Left ventricle myocardium inferior (tissue), 1 donor: ENCODE measurements around the gene ATOH1. TPM values are rescaled to one million over a fixed set of nuclear protein-coding genes. Genes with fewer than 3 reads are reported as not detected.

Experiments used
- DNase-seq: peaks from one replicate; pipeline ENCODE4 v3.0.0-alpha.2; 2020
- H3K27ac ChIP-seq: fragments of 200-600 bp; replicated peaks from 2 replicates; pipeline ENCODE4 v1.8.0; 2021
- H3K27me3 ChIP-seq: fragments of 200-600 bp; 2 replicates; pipeline ENCODE4 v1.8.0; 2021; ENCODE audit warnings: low read depth
- H3K36me3 ChIP-seq: fragments of 200-600 bp; 2 replicates; pipeline ENCODE4 v1.8.0; 2021
- H3K4me1 ChIP-seq: fragments of 200-600 bp; 2 replicates; pipeline ENCODE4 v1.8.0; 2021
- H3K4me3 ChIP-seq: fragments of 200-600 bp; 2 replicates; pipeline ENCODE4 v1.8.0; 2021; ENCODE audit warnings: mild to moderate bottlenecking, moderate library complexity
- H3K9me3 ChIP-seq: fragments of 200-600 bp; replicated peaks from 2 replicates; pipeline ENCODE4 v1.8.0; 2021
- CTCF ChIP-seq: fragments of 200-600 bp; IDR thresholded peaks from 2 replicates; pipeline ENCODE4 v1.8.0; 2021; ENCODE audit warnings: antibody characterized with exemption, mild to moderate bottlenecking, borderline replicate concordance
- intact Hi-C: fragments of 100-400 bp; cut with micrococcal nuclease; formaldehyde crosslinking; loops from one replicate; pipeline ENCODE4 v1.11.0; 2022
- total RNA-seq: library from RNA; stranded (reverse); fragmentation: NEBNext Ultra II Directional; extraction: Animal tissue kit (Norgen Biotek cat#: 25700); gene quantifications from one replicate; pipeline ENCODE4 v1.2.1, GENCODE V29; 2021
- donor health status: DM: no; HTN: yes; CAD: no; lungs with severe emphysema.

ATOH1 gene
- total RNA-seq, 1 donor from 2014 or later, result not detected

GRCh38 chr4:93839704-93840103 is 11.2 kb downstream of the ATOH1 start:
- Histone ChIP-seq H3K36me3 (no peaks in the 10 kb centered on the region), H3K4me3 (no peak overlapping the region), H3K4me1 (peaks cover 9% of the 10 kb centered on the region), H3K27me3 (peaks cover 19% of the 10 kb centered on the region), H3K9me3 (no peaks in the 10 kb centered on the region), H3K27ac (no peak overlapping the region)
- intact Hi-C loops, result no loop called here
- DNase-seq, result no peak
- TF ChIP-seq CTCF, result no peak

- Histone ChIP-seq H3K4me1 (peaks cover 8% of the 10 kb centered on the region), H3K27me3 (no peaks in the 10 kb centered on the region), H3K36me3 (no peaks in the 10 kb centered on the region), H3K27ac (no peak overlapping the region), H3K4me3 (no peak overlapping the region), H3K9me3 (no peaks in the 10 kb centered on the region)
- intact Hi-C loops, result no loop called here
- no peak for DNase-seq
- TF ChIP-seq CTCF, result no peak
Measured at GRCh38 chr4:93841803-93842345, 13.3 kb downstream of the ATOH1 start.

- Histone ChIP-seq H3K27me3 (no peaks in the 10 kb centered on the region), H3K4me1 (peaks cover 8% of the 10 kb centered on the region), H3K4me3 (no peak overlapping the region), H3K9me3 (no peaks in the 10 kb centered on the region), H3K36me3 (no peaks in the 10 kb centered on the region), H3K27ac (no peak overlapping the region)
- TF ChIP-seq CTCF, result no peak
- intact Hi-C loops, result no loop called here
- no peak for DNase-seq
Measured at GRCh38 chr4:93842601-93843252, 14.2 kb downstream of the ATOH1 start.

DNA sequence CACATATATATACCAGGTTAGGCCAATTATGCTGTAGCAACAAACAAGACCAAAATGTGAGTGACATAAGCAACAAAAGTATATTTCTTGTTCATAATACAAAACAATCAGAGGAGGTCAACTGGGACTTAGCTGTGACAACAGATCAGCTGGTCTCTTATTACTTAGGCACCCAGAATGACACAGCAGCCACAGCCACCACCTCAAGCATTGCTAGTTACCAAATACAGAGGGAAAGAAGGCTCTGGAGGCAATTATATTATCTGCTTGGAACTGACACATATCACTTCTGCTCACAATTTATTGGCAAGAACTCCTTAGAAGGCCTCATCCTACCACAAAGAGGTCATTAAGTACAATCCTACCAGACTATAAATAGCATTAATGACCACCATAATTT is 15.2 kb downstream of the ATOH1 start:
- DNase-seq, result no peak
- H3K4me3 ChIP-seq, result no peak overlapping the region
- H3K9me3 ChIP-seq, result no peaks in the 10 kb centered on the region
- H3K27ac ChIP-seq, result no peak overlapping the region
- intact Hi-C loops, result no loop called here
- H3K4me1 ChIP-seq, result peaks cover 8% of the 10 kb centered on the region
- no peak for TF ChIP-seq CTCF
- no peaks in the 10 kb centered on the region for H3K36me3 ChIP-seq
- H3K27me3 ChIP-seq, result no peaks in the 10 kb centered on the region

DNA sequence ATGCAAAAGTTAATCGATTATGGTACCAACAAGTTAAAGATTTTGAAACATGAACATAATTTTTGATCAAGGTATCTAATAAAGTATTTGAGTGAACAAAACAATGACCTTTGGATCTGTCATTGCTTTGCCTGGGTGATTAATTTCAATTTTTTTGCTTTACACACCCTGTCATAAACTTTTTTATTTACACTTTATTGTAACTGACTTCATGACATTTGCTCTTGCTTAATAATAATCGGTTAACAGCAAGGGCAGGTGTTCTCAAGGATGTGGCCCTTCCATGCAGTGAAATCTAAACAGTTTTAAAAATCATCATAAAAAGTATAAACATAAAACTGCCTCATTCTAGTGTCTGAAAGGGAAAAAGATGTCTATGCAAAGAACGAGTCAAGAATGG is 24.1 kb downstream of the ATOH1 start:
- H3K4me3 ChIP-seq, result no peak overlapping the region
- intact Hi-C loops, result no loop called here
- no peaks in the 10 kb centered on the region for H3K9me3 ChIP-seq
- DNase-seq, result no peak
- H3K4me1 ChIP-seq, result no peaks in the 10 kb centered on the region
- H3K27ac ChIP-seq, result no peak overlapping the region
- H3K27me3 ChIP-seq, result no peaks in the 10 kb centered on the region
- TF ChIP-seq CTCF, result no peak
- no peaks in the 10 kb centered on the region for H3K36me3 ChIP-seq
